Measurements from ENCODE around the gene MCF2L2.
A peak's percentile ranks its signal among the peaks of the same experiment; 100 is the strongest.
"Not testable (repeated sequence)": the region's sequence is repeated elsewhere in the genome, so short reads cannot be mapped to it uniquely, and the experiment has no call there.

Gene MCF2L2

GRCh38 chr3:183180110-183180783 lies 248.2 kb downstream of the MCF2L2 start:
- no peak for DNase-seq (ENCODE audit: extremely low read depth in 1 of 2, low read depth in 1 of 2)

- DNase-seq (ENCODE audit: extremely low read depth in 1 of 2, low read depth in 1 of 2), result not testable (repeated sequence)
These were observed 248.9 kb downstream of the MCF2L2 start for GRCh38 chr3:183179550-183179908.

- peak in 1 of 2 donors; percentile 6 for DNase-seq (ENCODE audit: extremely low read depth in 1 of 2, low read depth in 1 of 2)
These were observed 249.4 kb downstream of the MCF2L2 start for GRCh38 chr3:183178833-183179549.

GRCh38 chr3:183178512-183178832 lies 249.9 kb downstream of the MCF2L2 start:
- DNase-seq (ENCODE audit: extremely low read depth in 1 of 2, low read depth in 1 of 2), result no peak

- DNase-seq (ENCODE audit: extremely low read depth in 1 of 2, low read depth in 1 of 2), result no peak
These were observed 256.3 kb downstream of the MCF2L2 start for GRCh38 chr3:183172051-183172639.

- DNase-seq (ENCODE audit: extremely low read depth in 1 of 2, low read depth in 1 of 2), result not testable (repeated sequence)
These were observed 260.4 kb downstream of the MCF2L2 start for GRCh38 chr3:183167975-183168374.

GRCh38 chr3:183163563-183163962 lies 264.9 kb downstream of the MCF2L2 start:
- no peak for DNase-seq (ENCODE audit: extremely low read depth in 1 of 2, low read depth in 1 of 2)

- DNase-seq (ENCODE audit: extremely low read depth in 1 of 2, low read depth in 1 of 2), result no peak
These were observed 266.7 kb downstream of the MCF2L2 start for GRCh38 chr3:183161552-183162336.

GRCh38 chr3:183160616-183161015 lies 267.8 kb downstream of the MCF2L2 start:
- no peak for DNase-seq (ENCODE audit: extremely low read depth in 1 of 2, low read depth in 1 of 2)

GRCh38 chr3:183159333-183159732 lies 269.1 kb downstream of the MCF2L2 start:
- DNase-seq (ENCODE audit: extremely low read depth in 1 of 2, low read depth in 1 of 2), result no peak

GRCh38 chr3:183158551-183159006 lies 269.8 kb downstream of the MCF2L2 start:
- DNase-seq (ENCODE audit: extremely low read depth in 1 of 2, low read depth in 1 of 2), result no peak

GRCh38 chr3:183158113-183158512 lies 270.3 kb downstream of the MCF2L2 start:
- no peak for DNase-seq (ENCODE audit: extremely low read depth in 1 of 2, low read depth in 1 of 2)

GRCh38 chr3:183156266-183156665 lies 272.2 kb downstream of the MCF2L2 start:
- DNase-seq (ENCODE audit: extremely low read depth in 1 of 2, low read depth in 1 of 2), result no peak

GRCh38 chr3:183155499-183155898 lies 272.9 kb downstream of the MCF2L2 start:
- DNase-seq (ENCODE audit: extremely low read depth in 1 of 2, low read depth in 1 of 2), result no peak

- no peak for DNase-seq (ENCODE audit: extremely low read depth in 1 of 2, low read depth in 1 of 2)
These were observed 275.0 kb downstream of the MCF2L2 start for GRCh38 chr3:183153210-183153950.

- DNase-seq (ENCODE audit: extremely low read depth in 1 of 2, low read depth in 1 of 2), result no peak
These were observed 276.5 kb downstream of the MCF2L2 start for GRCh38 chr3:183151821-183152351.

GRCh38 chr3:183151086-183151485 lies 277.3 kb downstream of the MCF2L2 start:
- no peak for DNase-seq (ENCODE audit: extremely low read depth in 1 of 2, low read depth in 1 of 2)

- DNase-seq (ENCODE audit: extremely low read depth in 1 of 2, low read depth in 1 of 2), result no peak
These were observed 278.3 kb downstream of the MCF2L2 start for GRCh38 chr3:183149915-183150750.

- DNase-seq (ENCODE audit: extremely low read depth in 1 of 2, low read depth in 1 of 2), result no peak
These were observed 280.4 kb downstream of the MCF2L2 start for GRCh38 chr3:183148056-183148455.

- no peak for DNase-seq (ENCODE audit: extremely low read depth in 1 of 2, low read depth in 1 of 2)
These were observed 284.1 kb downstream of the MCF2L2 start for GRCh38 chr3:183144363-183144762.

Data from activated CD8-positive, alpha-beta memory T cell treated with anti-CD3 and anti-CD28 coated beads for 1 hour (primary cell).